Neural cell (in vitro differentiated cells): ENCODE results near the gene VAPA. TPM values are rescaled to one million over a fixed set of nuclear protein-coding genes. Genes with fewer than 3 reads are reported as not detected.

Experiments used
- H2AFZ ChIP-seq: fragments of 200-600, 300-800 bp; sonication (generic), shearing (Covaris generic); 2 replicates; pipeline ENCODE4 v1.6.0; 2014; ENCODE audit warnings: low read depth, mild to moderate bottlenecking, antibody characterized with exemption, low read length, moderate library complexity
- H3F3A ChIP-seq: fragments of 200-600 bp; shearing (Covaris generic); 2 replicates; pipeline ENCODE4 v1.6.1; 2016; ENCODE audit warnings: mild to moderate bottlenecking, moderate library complexity, mixed read lengths, antibody characterized with exemption, low read length; ENCODE audit not compliant: insufficient read depth, poor library complexity, severe bottlenecking
- H3K27ac ChIP-seq: fragments of 200-600, 300-800 bp; sonication (generic), shearing (Covaris generic); 2 replicates; pipeline ENCODE4 v1.5.1; 2014; ENCODE audit warnings: mild to moderate bottlenecking, low read length, moderate library complexity
- H3K27me3 ChIP-seq: fragments of 300-800, 200-600 bp; sonication (generic), shearing (Covaris generic); 2 replicates; pipeline ENCODE4 v1.6.0; 2014; ENCODE audit warnings: mild to moderate bottlenecking, low read depth, low read length, moderate library complexity; ENCODE audit not compliant: insufficient read depth
- H3K36me3 ChIP-seq: fragments of 300-800, 200-600 bp; sonication (generic), shearing (Covaris generic); 2 replicates; pipeline ENCODE4 v1.5.1; 2014; ENCODE audit warnings: mild to moderate bottlenecking, antibody characterized with exemption, low read length, moderate library complexity; ENCODE audit not compliant: insufficient read depth
- H3K4me2 ChIP-seq: fragments of 300-800, 200-600 bp; sonication (generic), shearing (Covaris generic); 2 replicates; pipeline ENCODE4 v1.6.0; 2014; ENCODE audit warnings: mild to moderate bottlenecking, low read length
- H3K4me3 ChIP-seq: fragments of 300-800, 200-600 bp; sonication (generic), shearing (Covaris generic); 2 replicates; pipeline ENCODE4 v1.5.1; 2014; ENCODE audit warnings: mild to moderate bottlenecking, low read length, moderate library complexity
- H3K79me2 ChIP-seq: fragments of 200-600 bp; shearing (Covaris generic); replicated peaks from 2 replicates; pipeline ENCODE4 v1.6.0; 2014; ENCODE audit warnings: mild to moderate bottlenecking, low read length, moderate library complexity; ENCODE audit not compliant: insufficient read depth
- H3K9ac ChIP-seq: fragments of 300-800, 200-600 bp; sonication (generic), shearing (Covaris generic); 2 replicates; pipeline ENCODE4 v1.6.1; 2016; ENCODE audit warnings: mild to moderate bottlenecking, low read length, mixed read lengths
- H3K9me2 ChIP-seq: fragments of 200-600 bp; shearing (Covaris generic); 2 replicates; pipeline ENCODE4 v1.6.1; 2016; ENCODE audit warnings: mild to moderate bottlenecking, low read length, mixed read lengths; ENCODE audit not compliant: insufficient read depth
- H3K9me3 ChIP-seq: fragments of 200-600, 300-800 bp; sonication (generic), shearing (Covaris generic); 2 replicates; pipeline ENCODE4 v1.6.1; 2016; ENCODE audit warnings: mild to moderate bottlenecking, mixed run types, low read length, moderate library complexity, mixed read lengths
- H4K20me1 ChIP-seq: fragments of 200-600 bp; shearing (Covaris generic); 2 replicates; pipeline ENCODE4 v1.6.1; 2016; ENCODE audit warnings: mild to moderate bottlenecking, mixed run types; ENCODE audit not compliant: insufficient read depth
- CTCF ChIP-seq: fragments of 450-650 bp; IDR thresholded peaks from 2 replicates; pipeline ENCODE4 v1.5.1; 2014; ENCODE audit warnings: antibody characterized with exemption, mild to moderate bottlenecking, moderate library complexity; ENCODE audit not compliant: poor library complexity, severe bottlenecking
- EP300 ChIP-seq: fragments of 450-650 bp; conservative IDR thresholded peaks from 2 replicates; pipeline ENCODE4 v1.6.1; 2014; ENCODE audit warnings: antibody characterized with exemption, mild to moderate bottlenecking, moderate library complexity; ENCODE audit not compliant: poor library complexity, severe bottlenecking
- EZH2 ChIP-seq: fragments of 200-600, 300-800 bp; shearing (Covaris generic), sonication (generic); IDR thresholded peaks from 2 replicates; pipeline ENCODE4 v1.6.1; 2014; ENCODE audit warnings: antibody characterized with exemption, low read length, borderline replicate concordance, mild to moderate bottlenecking; ENCODE audit not compliant: insufficient read depth, poor library complexity, severe bottlenecking
- MXI1 ChIP-seq: fragments of 450-650 bp; conservative IDR thresholded peaks from 2 replicates; pipeline ENCODE4 v1.6.1; 2014; ENCODE audit warnings: antibody characterized with exemption, mild to moderate bottlenecking; ENCODE audit not compliant: poor library complexity, severe bottlenecking
- POLR2AphosphoS5 ChIP-seq: IDR thresholded peaks from 2 replicates; pipeline ENCODE4 v1.6.1; 2012
- RAD21 ChIP-seq: fragments of 450-650 bp; conservative IDR thresholded peaks from 2 replicates; pipeline ENCODE4 v1.6.1; 2014; ENCODE audit warnings: antibody characterized with exemption, mild to moderate bottlenecking, moderate library complexity
- SMC3 ChIP-seq: fragments of 450-650 bp; conservative IDR thresholded peaks from 2 replicates; pipeline ENCODE4 v1.6.1; 2014; ENCODE audit warnings: antibody characterized with exemption, mild to moderate bottlenecking, moderate library complexity; ENCODE audit not compliant: poor library complexity
- TAF1 ChIP-seq: IDR thresholded peaks from 2 replicates; pipeline ENCODE4 v1.6.1; 2012; ENCODE audit warnings: low read depth
- polyA plus RNA-seq: library from polyadenylated mRNA; depleted of rRNA; stranded (reverse); fragments of >200 nt; gene quantifications from 2 replicates; pipeline ENCODE4 v1.2.3, GENCODE V29; 2014
- TF ChIP-seq, protein P1 (sequence below): IDR thresholded peaks from 2 replicates; pipeline ENCODE4 v1.6.1; 2012; ENCODE audit warnings: borderline replicate concordance

The VAPA gene
- polyA plus RNA-seq, 1 donor from 2014 or later, result 317 TPM

- H3K27ac ChIP-seq, result no peak overlapping the region
- no peaks in the 10 kb centered on the region for H3F3A ChIP-seq
- H3K79me2 ChIP-seq, result no peaks in the 10 kb centered on the region
- H3K9ac ChIP-seq, result no peak overlapping the region
- no peaks in the 10 kb centered on the region for H3K36me3 ChIP-seq
- no peak overlapping the region for H3K4me3 ChIP-seq
- H3K9me3 ChIP-seq, result no peaks in the 10 kb centered on the region
- H3K27me3 ChIP-seq, result no peaks in the 10 kb centered on the region
- no peak overlapping the region for H3K4me2 ChIP-seq
- H3K9me2 ChIP-seq, result no peaks in the 10 kb centered on the region
- TF ChIP-seq EZH2 (no peak), EP300 (no peak), SMC3 (no peak), RAD21 (no peak), TAF1 (no peak), MXI1 (no peak), CTCF (no peak), POLR2AphosphoS5 (no peak)
- TF ChIP-seq, protein P1, sequence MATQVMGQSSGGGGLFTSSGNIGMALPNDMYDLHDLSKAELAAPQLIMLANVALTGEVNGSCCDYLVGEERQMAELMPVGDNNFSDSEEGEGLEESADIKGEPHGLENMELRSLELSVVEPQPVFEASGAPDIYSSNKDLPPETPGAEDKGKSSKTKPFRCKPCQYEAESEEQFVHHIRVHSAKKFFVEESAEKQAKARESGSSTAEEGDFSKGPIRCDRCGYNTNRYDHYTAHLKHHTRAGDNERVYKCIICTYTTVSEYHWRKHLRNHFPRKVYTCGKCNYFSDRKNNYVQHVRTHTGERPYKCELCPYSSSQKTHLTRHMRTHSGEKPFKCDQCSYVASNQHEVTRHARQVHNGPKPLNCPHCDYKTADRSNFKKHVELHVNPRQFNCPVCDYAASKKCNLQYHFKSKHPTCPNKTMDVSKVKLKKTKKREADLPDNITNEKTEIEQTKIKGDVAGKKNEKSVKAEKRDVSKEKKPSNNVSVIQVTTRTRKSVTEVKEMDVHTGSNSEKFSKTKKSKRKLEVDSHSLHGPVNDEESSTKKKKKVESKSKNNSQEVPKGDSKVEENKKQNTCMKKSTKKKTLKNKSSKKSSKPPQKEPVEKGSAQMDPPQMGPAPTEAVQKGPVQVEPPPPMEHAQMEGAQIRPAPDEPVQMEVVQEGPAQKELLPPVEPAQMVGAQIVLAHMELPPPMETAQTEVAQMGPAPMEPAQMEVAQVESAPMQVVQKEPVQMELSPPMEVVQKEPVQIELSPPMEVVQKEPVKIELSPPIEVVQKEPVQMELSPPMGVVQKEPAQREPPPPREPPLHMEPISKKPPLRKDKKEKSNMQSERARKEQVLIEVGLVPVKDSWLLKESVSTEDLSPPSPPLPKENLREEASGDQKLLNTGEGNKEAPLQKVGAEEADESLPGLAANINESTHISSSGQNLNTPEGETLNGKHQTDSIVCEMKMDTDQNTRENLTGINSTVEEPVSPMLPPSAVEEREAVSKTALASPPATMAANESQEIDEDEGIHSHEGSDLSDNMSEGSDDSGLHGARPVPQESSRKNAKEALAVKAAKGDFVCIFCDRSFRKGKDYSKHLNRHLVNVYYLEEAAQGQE, result no peak
- H2AFZ ChIP-seq, result no peak overlapping the region
- no peaks in the 10 kb centered on the region for H4K20me1 ChIP-seq
Measured at GRCh38 chr18:9987931-9988330, 74.1 kb downstream of the VAPA start.

GRCh38 chr18:9988665-9989064 is 74.8 kb downstream of the VAPA start:
- Histone ChIP-seq H3K9me3 (no peaks in the 10 kb centered on the region), H3K27me3 (no peaks in the 10 kb centered on the region), H3K9me2 (no peaks in the 10 kb centered on the region), H2AFZ (no peak overlapping the region), H4K20me1 (no peaks in the 10 kb centered on the region), H3K4me2 (no peak overlapping the region), H3K4me3 (no peak overlapping the region), H3F3A (no peaks in the 10 kb centered on the region), H3K36me3 (no peaks in the 10 kb centered on the region), H3K27ac (no peak overlapping the region), H3K9ac (no peak overlapping the region), H3K79me2 (no peaks in the 10 kb centered on the region)
- TF ChIP-seq CTCF, result no peak
- no peak for TF ChIP-seq EP300
- TF ChIP-seq TAF1, result no peak
- no peak for TF ChIP-seq SMC3
- no peak for TF ChIP-seq POLR2AphosphoS5
- no peak for TF ChIP-seq MXI1
